GM20431 (cell line): ENCODE data around the gene TENM4.

Experiments
- in situ Hi-C: fragments of 300-500 bp; cut with MseI, MboI; formaldehyde crosslinking; loops from one replicate; pipeline ENCODE4 v1.15.0; 2020; ENCODE audit warnings: low sequenced_read_pairs; ENCODE audit not compliant: unreplicated experiment

Gene TENM4

GRCh38 chr11:79314906-79315689 lies 125.7 kb downstream of the TENM4 start:
- in situ Hi-C loops = no loop called here

- in situ Hi-C loops = no loop called here
Measured at GRCh38 chr11:79313530-79313913, 127.3 kb downstream of the TENM4 start.

GRCh38 chr11:79312617-79313529 lies 128.0 kb downstream of the TENM4 start:
- in situ Hi-C loops = no loop called here

- in situ Hi-C loops = no loop called here
Measured at GRCh38 chr11:79311461-79311860, 129.4 kb downstream of the TENM4 start.

- in situ Hi-C loops = no loop called here
Measured at GRCh38 chr11:79309407-79309806, 131.4 kb downstream of the TENM4 start.

- in situ Hi-C loops = no loop called here
Measured at GRCh38 chr11:79308429-79308828, 132.4 kb downstream of the TENM4 start.

GRCh38 chr11:79304599-79305212 lies 136.1 kb downstream of the TENM4 start:
- in situ Hi-C loops = no loop called here

GRCh38 chr11:79296141-79296540 lies 144.7 kb downstream of the TENM4 start:
- in situ Hi-C loops = no loop called here

- in situ Hi-C loops = no loop called here
Measured at GRCh38 chr11:79294845-79295731, 145.7 kb downstream of the TENM4 start.

- in situ Hi-C loops = no loop called here
Measured at GRCh38 chr11:79291948-79292347, 148.9 kb downstream of the TENM4 start.

- in situ Hi-C loops = no loop called here
Measured at GRCh38 chr11:79290761-79291160, 150.1 kb downstream of the TENM4 start.

- in situ Hi-C loops = no loop called here
Measured at GRCh38 chr11:79287952-79288351, 152.9 kb downstream of the TENM4 start.

- in situ Hi-C loops = no loop called here
Measured at GRCh38 chr11:79285756-79286155, 155.1 kb downstream of the TENM4 start.

- in situ Hi-C loops = no loop called here
Measured at GRCh38 chr11:79276736-79277325, 164.0 kb downstream of the TENM4 start.

GRCh38 chr11:79274636-79275331 lies 166.0 kb downstream of the TENM4 start:
- in situ Hi-C loops = no loop called here

GRCh38 chr11:79273781-79274180 lies 167.0 kb downstream of the TENM4 start:
- in situ Hi-C loops = no loop called here

GRCh38 chr11:79269611-79270307 lies 171.1 kb downstream of the TENM4 start:
- in situ Hi-C loops = no loop called here

- in situ Hi-C loops = no loop called here
Measured at GRCh38 chr11:79266396-79266795, 174.4 kb downstream of the TENM4 start.
